Measurements from ENCODE around the gene THSD4.
"Not testable (repeated sequence)": the region's sequence is repeated elsewhere in the genome, so short reads cannot be mapped to it uniquely, and the experiment has no call there.

The THSD4 gene

GRCh38 chr15:71708051-71708429, 592.8 kb downstream of the THSD4 start:
- H3K27me3 ChIP-seq (replicated peaks; ENCODE audit: control insufficient read depth, insufficient read depth, low read length): peaks cover 5% of the 10 kb centered on the region
- H3K36me3 ChIP-seq (ENCODE audit: control insufficient read depth, insufficient read depth, low read length, severe bottlenecking): no peaks in the 10 kb centered on the region
- H3K9me3 ChIP-seq (ENCODE audit: control insufficient read depth, low read length): no peaks in the 10 kb centered on the region
- H3K9ac ChIP-seq (ENCODE audit: low read length): no peak overlapping the region
- peaks cover 28% of the 10 kb centered on the region for H3K4me1 ChIP-seq (ENCODE audit: control insufficient read depth, insufficient read depth, low read length)
- H3K4me3 ChIP-seq (ENCODE audit: low read length): peak overlapping the region; percentile 6
- no peak for DNase-seq (ENCODE audit: low read depth)

- peaks cover 5% of the 10 kb centered on the region for H3K27me3 ChIP-seq (replicated peaks; ENCODE audit: control insufficient read depth, insufficient read depth, low read length)
- no peak for DNase-seq (ENCODE audit: low read depth)
These were observed 593.5 kb downstream of the THSD4 start for GRCh38 chr15:71708741-71709140.

DNA sequence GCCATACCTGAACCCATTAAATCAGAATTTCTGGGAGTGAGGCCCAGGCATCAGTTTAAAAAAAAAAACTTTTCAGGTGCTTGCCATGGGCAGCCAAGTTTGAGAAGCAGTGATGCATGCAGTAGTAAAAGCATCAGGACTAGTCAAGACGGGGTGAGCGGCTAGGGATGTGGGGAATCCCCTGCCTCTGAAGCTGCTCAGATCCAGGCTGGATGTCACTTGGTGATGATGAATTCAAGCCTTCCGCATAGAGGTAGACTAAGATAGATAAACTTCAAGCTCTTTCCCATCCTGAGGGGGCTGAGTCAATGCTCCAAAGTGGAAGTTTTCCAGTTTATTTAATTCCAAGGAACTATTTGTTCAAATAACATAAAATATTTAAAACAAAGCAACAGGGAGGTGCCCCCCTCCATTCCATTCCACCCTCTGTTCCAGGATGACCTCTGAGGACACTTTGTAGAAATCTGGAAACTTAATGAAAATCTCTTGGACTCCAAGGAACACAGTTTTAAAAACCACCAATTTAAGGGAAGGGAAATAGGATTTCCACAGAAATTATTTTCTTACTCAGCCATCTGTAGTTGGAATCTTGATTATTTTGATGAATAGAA, 594.6 kb downstream of the THSD4 start:
- Histone ChIP-seq H3K9ac (ENCODE audit: low read length) (no peak overlapping the region), H3K9me3 (ENCODE audit: control insufficient read depth, low read length) (no peaks in the 10 kb centered on the region), H3K4me1 (ENCODE audit: control insufficient read depth, insufficient read depth, low read length) (peaks cover 28% of the 10 kb centered on the region), H3K27me3 (replicated peaks; ENCODE audit: control insufficient read depth, insufficient read depth, low read length) (peaks cover 2% of the 10 kb centered on the region), H3K4me3 (ENCODE audit: low read length) (no peak overlapping the region), H3K36me3 (ENCODE audit: control insufficient read depth, insufficient read depth, low read length, severe bottlenecking) (no peaks in the 10 kb centered on the region)
- DNase-seq (ENCODE audit: low read depth): no peak

More at GRCh38 chr15:71708741-71709140, 593.5 kb downstream of the THSD4 start:
- no peaks in the 10 kb centered on the region for H3K36me3 ChIP-seq (ENCODE audit: control insufficient read depth, insufficient read depth, low read length, severe bottlenecking)
- no peak overlapping the region for H3K4me3 ChIP-seq (ENCODE audit: low read length)
- H3K9ac ChIP-seq (ENCODE audit: low read length): no peak overlapping the region
- H3K4me1 ChIP-seq (ENCODE audit: control insufficient read depth, insufficient read depth, low read length): peaks cover 28% of the 10 kb centered on the region
- no peaks in the 10 kb centered on the region for H3K9me3 ChIP-seq (ENCODE audit: control insufficient read depth, low read length)

DNA sequence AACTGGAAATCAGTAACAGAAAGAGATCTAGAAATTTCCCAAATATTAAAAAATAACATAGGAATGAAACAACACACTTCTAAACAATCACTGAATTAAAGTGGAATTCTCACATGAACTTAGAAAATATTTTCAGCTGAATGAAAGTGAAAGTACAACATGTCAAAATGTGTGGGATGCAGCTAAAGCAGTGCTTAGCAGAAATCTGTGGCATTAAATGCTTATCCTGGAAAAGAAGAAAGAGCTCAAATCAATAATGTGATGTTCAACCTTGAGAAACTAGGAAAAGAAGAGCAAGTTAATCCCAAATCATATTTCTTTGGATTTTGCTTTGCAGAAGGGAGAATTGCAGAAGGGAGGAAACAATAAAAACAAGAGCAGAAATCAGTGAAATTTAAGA, 596.9 kb downstream of the THSD4 start:
- no peaks in the 10 kb centered on the region for H3K27me3 ChIP-seq (replicated peaks; ENCODE audit: control insufficient read depth, insufficient read depth, low read length)

GRCh38 chr15:71713191-71713809, 598.0 kb downstream of the THSD4 start:
- Histone ChIP-seq H3K4me3 (ENCODE audit: low read length) (no peak overlapping the region), H3K27me3 (replicated peaks; ENCODE audit: control insufficient read depth, insufficient read depth, low read length) (no peaks in the 10 kb centered on the region), H3K9me3 (ENCODE audit: control insufficient read depth, low read length) (no peaks in the 10 kb centered on the region), H3K36me3 (ENCODE audit: control insufficient read depth, insufficient read depth, low read length, severe bottlenecking) (no peaks in the 10 kb centered on the region), H3K4me1 (ENCODE audit: control insufficient read depth, insufficient read depth, low read length) (peaks cover 19% of the 10 kb centered on the region), H3K9ac (ENCODE audit: low read length) (no peak overlapping the region)
- DNase-seq (ENCODE audit: low read depth): no peak

More for the DNA sequence above, 596.9 kb downstream of the THSD4 start:
- no peaks in the 10 kb centered on the region for H3K36me3 ChIP-seq (ENCODE audit: control insufficient read depth, insufficient read depth, low read length, severe bottlenecking)
- H3K4me1 ChIP-seq (ENCODE audit: control insufficient read depth, insufficient read depth, low read length): peaks cover 27% of the 10 kb centered on the region
- H3K9me3 ChIP-seq (ENCODE audit: control insufficient read depth, low read length): no peaks in the 10 kb centered on the region
- H3K9ac ChIP-seq (ENCODE audit: low read length): no peak overlapping the region
- peak; percentile 47 for DNase-seq (ENCODE audit: low read depth)
- H3K4me3 ChIP-seq (ENCODE audit: low read length): peak overlapping the region; percentile 16

GRCh38 chr15:71715914-71716313, 600.6 kb downstream of the THSD4 start:
- Histone ChIP-seq H3K9me3 (ENCODE audit: control insufficient read depth, low read length) (no peaks in the 10 kb centered on the region), H3K27me3 (replicated peaks; ENCODE audit: control insufficient read depth, insufficient read depth, low read length) (no peaks in the 10 kb centered on the region), H3K4me3 (ENCODE audit: low read length) (no peak overlapping the region), H3K4me1 (ENCODE audit: control insufficient read depth, insufficient read depth, low read length) (peaks cover 10% of the 10 kb centered on the region), H3K36me3 (ENCODE audit: control insufficient read depth, insufficient read depth, low read length, severe bottlenecking) (no peaks in the 10 kb centered on the region), H3K9ac (ENCODE audit: low read length) (no peak overlapping the region)
- no peak for DNase-seq (ENCODE audit: low read depth)

DNA sequence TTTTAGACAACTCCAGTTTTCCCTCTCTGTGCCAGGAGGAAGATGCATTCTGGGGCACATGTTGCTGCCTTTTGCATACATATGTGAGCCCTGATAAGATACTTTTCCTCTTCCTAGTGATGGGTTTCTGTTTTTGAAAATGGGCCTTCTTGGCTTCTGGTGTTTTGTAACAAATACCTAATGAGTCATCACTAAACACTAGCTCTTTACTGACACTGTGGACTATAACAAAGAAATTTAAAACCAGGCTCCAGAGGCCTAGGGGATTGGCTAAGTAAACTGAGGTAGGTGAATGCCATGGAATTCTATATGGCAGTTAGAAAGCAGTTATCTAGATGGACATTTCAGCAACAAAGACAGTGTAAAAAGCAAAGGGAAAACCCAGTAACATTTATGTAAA, 601.7 kb downstream of the THSD4 start:
- Histone ChIP-seq H3K4me3 (ENCODE audit: low read length) (no peak overlapping the region), H3K36me3 (ENCODE audit: control insufficient read depth, insufficient read depth, low read length, severe bottlenecking) (no peaks in the 10 kb centered on the region), H3K27me3 (replicated peaks; ENCODE audit: control insufficient read depth, insufficient read depth, low read length) (no peaks in the 10 kb centered on the region), H3K4me1 (ENCODE audit: control insufficient read depth, insufficient read depth, low read length) (peaks cover 10% of the 10 kb centered on the region), H3K9me3 (ENCODE audit: control insufficient read depth, low read length) (no peaks in the 10 kb centered on the region), H3K9ac (ENCODE audit: low read length) (peak overlapping the region; percentile 29)
- DNase-seq (ENCODE audit: low read depth): peak; percentile 60

DNA sequence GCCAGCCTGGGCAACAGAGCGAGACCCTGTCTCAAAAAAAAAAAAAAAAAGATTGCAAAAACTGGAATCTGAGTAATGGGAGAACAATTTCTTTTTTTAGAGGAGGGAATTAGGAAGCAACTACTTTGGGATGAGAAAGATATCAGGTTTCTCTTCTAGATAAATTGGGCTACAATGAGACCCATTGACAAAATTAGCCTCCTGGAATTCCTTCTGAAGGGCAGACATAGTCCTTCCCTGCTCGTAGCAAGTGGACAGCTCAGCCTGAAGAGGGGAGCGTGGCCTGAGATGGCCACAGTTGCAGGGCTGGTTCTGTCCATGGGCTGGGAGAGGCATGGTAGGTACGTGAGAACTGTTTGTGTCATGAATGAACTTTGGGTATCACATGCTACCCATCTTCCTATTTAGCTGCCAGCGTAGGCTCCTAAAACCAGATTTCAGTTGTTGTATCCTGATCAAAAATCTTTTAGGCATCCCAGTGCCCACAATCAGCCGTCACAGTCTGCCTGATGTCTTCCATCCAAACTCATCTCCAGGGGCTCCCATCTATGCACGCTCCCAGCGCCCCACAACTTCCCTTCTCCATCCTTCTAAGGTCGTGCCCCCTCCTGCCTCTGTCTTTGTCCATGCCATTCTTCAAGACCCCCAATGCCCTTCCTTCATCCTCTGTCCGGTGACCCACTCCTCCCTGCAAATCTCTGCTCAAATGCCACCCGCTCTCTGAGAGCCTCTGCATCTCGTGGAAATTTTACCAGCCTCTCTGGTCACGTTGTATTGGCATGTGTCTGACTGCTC, 603.0 kb downstream of the THSD4 start:
- no peaks in the 10 kb centered on the region for H3K27me3 ChIP-seq (replicated peaks; ENCODE audit: control insufficient read depth, insufficient read depth, low read length)
- H3K4me1 ChIP-seq (ENCODE audit: control insufficient read depth, insufficient read depth, low read length): peaks cover 10% of the 10 kb centered on the region
- no peak overlapping the region for H3K4me3 ChIP-seq (ENCODE audit: low read length)
- H3K9ac ChIP-seq (ENCODE audit: low read length): no peak overlapping the region
- H3K36me3 ChIP-seq (ENCODE audit: control insufficient read depth, insufficient read depth, low read length, severe bottlenecking): no peaks in the 10 kb centered on the region
- H3K9me3 ChIP-seq (ENCODE audit: control insufficient read depth, low read length): no peaks in the 10 kb centered on the region
- no peak for DNase-seq (ENCODE audit: low read depth)

DNA sequence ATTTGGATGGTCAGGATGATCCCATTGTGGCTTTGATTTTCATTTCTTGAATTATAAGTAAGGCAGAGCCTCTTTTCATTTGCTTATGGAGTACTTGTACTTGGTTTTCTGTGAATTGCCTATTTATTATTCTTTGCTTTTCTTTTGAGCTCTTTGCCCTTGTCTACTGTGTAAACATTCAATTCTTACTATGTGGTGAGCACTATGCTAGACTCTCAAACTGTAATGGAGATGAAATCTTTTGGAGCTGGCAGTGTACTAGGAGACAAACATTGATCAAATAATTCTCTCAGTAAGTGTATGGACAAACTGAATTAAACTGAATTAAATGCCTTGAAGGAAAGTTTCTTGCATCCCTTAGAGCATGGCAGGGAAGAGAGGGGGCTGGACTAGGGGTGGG, 608.1 kb downstream of the THSD4 start:
- no peaks in the 10 kb centered on the region for H3K4me1 ChIP-seq (ENCODE audit: control insufficient read depth, insufficient read depth, low read length)
- H3K9me3 ChIP-seq (ENCODE audit: control insufficient read depth, low read length): no peaks in the 10 kb centered on the region
- H3K4me3 ChIP-seq (ENCODE audit: low read length): no peak overlapping the region
- no peaks in the 10 kb centered on the region for H3K27me3 ChIP-seq (replicated peaks; ENCODE audit: control insufficient read depth, insufficient read depth, low read length)
- no peak overlapping the region for H3K9ac ChIP-seq (ENCODE audit: low read length)
- H3K36me3 ChIP-seq (ENCODE audit: control insufficient read depth, insufficient read depth, low read length, severe bottlenecking): no peaks in the 10 kb centered on the region
- no peak for DNase-seq (ENCODE audit: low read depth)

- not testable (repeated sequence) for H3K9ac ChIP-seq (ENCODE audit: low read length); H3K27me3 ChIP-seq (replicated peaks; ENCODE audit: control insufficient read depth, insufficient read depth, low read length); H3K36me3 ChIP-seq (ENCODE audit: control insufficient read depth, insufficient read depth, low read length, severe bottlenecking); H3K4me3 ChIP-seq (ENCODE audit: low read length); H3K4me1 ChIP-seq (ENCODE audit: control insufficient read depth, insufficient read depth, low read length); H3K9me3 ChIP-seq (ENCODE audit: control insufficient read depth, low read length)
- peak; percentile 71 for DNase-seq (ENCODE audit: low read depth)
These were observed 610.1 kb downstream of the THSD4 start for GRCh38 chr15:71725207-71725955.

DNA sequence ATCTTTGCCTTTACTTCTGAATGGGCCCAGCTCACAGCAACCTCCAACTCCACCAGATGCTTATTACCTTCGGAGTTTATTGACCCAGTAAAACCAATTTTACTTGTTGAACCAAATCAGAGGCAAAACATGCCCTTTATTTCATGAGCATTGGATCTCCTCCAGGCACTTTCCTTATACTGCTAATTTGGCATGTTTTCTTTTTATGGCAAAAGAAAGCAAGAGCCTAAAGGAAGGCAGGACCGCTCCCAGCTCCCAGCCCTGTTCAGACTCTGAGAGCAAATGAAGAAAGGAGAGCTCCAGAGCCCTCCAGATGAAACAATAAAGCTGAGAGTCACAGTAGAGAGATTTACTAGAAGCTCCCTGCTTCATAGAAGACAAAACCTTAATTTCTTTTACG, 613.6 kb downstream of the THSD4 start:
- no peaks in the 10 kb centered on the region for H3K27me3 ChIP-seq (replicated peaks; ENCODE audit: control insufficient read depth, insufficient read depth, low read length)
- H3K4me1 ChIP-seq (ENCODE audit: control insufficient read depth, insufficient read depth, low read length): peaks cover 14% of the 10 kb centered on the region
- no peaks in the 10 kb centered on the region for H3K9me3 ChIP-seq (ENCODE audit: control insufficient read depth, low read length)
- no peak overlapping the region for H3K4me3 ChIP-seq (ENCODE audit: low read length)
- H3K9ac ChIP-seq (ENCODE audit: low read length): no peak overlapping the region
- no peaks in the 10 kb centered on the region for H3K36me3 ChIP-seq (ENCODE audit: control insufficient read depth, insufficient read depth, low read length, severe bottlenecking)
- no peak for DNase-seq (ENCODE audit: low read depth)

All from adipocyte (in vitro differentiated cells).